HG03469 (cell line): ENCODE measurements around the gene RBP2.

Source experiments
- ATAC-seq: cut with Tn5 transposase; IDR thresholded peaks from one replicate; pipeline ENCODE4 v1.9.1; 2021; ENCODE audit warnings: mild to moderate bottlenecking, moderate library complexity, moderate number of reproducible peaks; ENCODE audit not compliant: unreplicated experiment

The RBP2 gene

GRCh38 chr3:139482206-139482605, 5.9 kb upstream of the RBP2 start:
- no peak for ATAC-seq

- no peak for ATAC-seq
Observed at GRCh38 chr3:139481116-139481515, 4.8 kb upstream of the RBP2 start.

- no peak for ATAC-seq
Observed at GRCh38 chr3:139480585-139480984, 4.3 kb upstream of the RBP2 start.

GRCh38 chr3:139477710-139478640, 1.7 kb upstream of the RBP2 start:
- ATAC-seq = no peak

DNA sequence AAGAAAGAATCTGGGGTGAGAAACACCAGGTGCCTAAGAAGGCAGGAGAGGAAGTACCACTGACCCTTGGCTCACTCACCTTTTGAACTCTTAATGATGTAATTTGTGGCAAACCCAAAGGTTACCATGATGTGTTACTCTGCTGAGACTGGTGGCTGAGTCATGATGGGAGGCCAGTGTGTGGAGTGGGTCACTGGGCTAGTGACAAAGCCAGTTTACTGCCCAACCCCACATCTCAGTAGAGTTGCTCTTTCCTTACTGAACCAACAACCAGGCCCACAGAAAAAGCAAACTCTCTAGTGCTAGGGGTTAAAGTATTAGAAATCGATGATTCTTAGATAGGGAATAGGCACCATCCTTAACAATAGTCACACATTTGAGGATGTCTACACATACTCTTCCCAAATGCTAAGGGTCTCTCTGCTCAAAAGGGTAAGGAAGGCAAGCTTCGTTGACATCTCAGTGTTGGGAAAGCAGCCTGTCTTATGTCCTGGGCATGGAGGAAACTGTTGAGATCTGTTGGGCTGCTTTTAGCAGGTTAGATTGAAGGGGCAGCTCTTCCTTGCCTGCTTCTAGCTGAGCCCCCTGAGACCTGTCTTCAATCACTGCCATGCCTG, 3.1 kb downstream of the RBP2 start:
- ATAC-seq = no peak

DNA sequence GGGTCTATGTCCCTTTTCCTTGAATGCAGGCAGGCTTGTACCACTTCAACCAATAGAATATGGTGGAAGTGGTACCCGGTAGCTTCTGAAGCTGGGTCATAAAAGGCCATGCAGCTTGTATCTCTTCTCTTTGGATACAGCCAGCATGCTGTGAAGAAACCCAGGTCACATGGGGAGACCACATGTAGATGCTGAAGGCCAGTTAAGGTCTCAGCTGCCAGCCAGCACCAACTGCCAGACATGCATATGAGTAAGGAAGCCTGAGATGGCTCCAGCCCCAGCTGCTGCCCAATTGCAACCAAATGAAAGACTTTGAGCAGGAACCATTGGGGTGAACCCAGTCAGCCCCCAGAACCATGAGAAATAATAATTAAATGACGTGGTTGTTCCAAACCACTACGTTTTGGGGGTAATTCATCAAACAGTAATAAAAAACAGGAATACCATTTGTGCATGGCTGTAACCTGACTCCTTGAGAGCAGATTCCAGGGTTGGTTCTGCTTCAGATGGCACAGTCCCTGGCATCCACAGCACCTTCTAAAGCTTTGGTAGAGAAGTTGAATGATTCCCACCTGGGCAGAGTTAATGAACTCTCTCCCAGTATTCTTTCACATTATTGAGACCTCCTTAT, 3.8 kb downstream of the RBP2 start:
- no peak for ATAC-seq

GRCh38 chr3:139470199-139470598, 6.1 kb downstream of the RBP2 start:
- ATAC-seq = no peak

- ATAC-seq = no peak
Observed at GRCh38 chr3:139468399-139468798, 7.9 kb downstream of the RBP2 start.

- no peak for ATAC-seq
Observed at GRCh38 chr3:139466360-139466759, 10.0 kb downstream of the RBP2 start.

DNA sequence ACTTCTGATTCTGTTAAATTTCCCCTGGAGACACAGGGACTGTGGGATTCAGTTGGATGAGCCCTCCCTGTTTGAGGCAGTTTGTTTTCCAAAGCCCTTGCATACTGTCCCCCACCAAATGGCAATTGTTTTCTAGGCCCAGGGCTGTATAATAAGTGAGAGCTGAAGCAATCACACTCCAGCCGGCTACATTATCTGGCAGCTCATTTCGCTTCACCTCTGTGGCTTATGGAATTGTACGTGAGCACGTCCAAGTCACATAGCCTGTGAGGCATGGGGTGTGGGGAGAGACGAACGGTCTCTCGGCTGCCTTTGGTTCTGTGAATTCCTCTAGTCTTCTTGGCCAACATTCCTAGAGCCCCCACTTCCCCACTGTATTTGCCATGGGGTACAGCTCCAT, 10.7 kb downstream of the RBP2 start:
- no peak for ATAC-seq

- no peak for ATAC-seq
Observed at GRCh38 chr3:139463466-139463865, 12.8 kb downstream of the RBP2 start.

DNA sequence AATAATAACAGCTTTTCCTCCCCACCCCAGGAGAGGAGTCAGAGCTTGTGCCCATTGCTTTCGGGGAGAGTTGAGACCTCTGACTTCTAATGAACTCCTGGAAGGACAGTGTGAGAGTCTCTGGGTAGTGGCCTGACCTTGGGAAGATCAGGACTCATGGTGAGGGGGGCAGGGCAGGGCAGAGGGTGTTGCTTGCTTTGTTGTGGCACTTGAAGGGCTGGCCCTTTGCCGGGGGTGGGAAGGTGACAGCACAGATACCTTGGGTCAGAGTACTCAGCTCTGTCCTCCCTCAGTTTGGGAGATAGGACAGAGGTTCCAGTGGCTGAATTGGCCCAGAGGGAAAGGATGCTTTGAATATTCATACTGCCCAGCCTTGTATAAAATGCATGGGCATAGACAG, 15.8 kb downstream of the RBP2 start:
- ATAC-seq = no peak

GRCh38 chr3:139460076-139460475, 16.2 kb downstream of the RBP2 start:
- ATAC-seq = no peak

DNA sequence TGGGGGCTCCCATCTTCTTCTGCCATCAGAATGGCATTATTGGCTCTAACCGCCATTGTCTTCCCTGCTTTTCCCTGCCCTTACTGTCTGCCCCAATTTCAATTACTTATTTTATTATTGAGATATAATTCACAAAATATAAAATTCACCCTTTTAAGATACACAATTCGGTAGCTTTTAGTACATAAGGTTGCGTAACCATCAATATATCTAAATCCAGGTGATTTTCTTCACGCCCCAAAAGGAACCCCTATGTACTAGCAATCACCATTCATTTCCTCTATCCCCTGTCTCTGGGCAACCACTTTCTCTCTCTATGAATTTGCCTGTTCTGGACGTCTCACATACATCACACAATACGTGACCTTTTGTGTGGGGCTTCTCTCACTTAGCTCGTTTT, 18.0 kb downstream of the RBP2 start:
- no peak for ATAC-seq

GRCh38 chr3:139457066-139457465, 19.2 kb downstream of the RBP2 start:
- no peak for ATAC-seq

DNA sequence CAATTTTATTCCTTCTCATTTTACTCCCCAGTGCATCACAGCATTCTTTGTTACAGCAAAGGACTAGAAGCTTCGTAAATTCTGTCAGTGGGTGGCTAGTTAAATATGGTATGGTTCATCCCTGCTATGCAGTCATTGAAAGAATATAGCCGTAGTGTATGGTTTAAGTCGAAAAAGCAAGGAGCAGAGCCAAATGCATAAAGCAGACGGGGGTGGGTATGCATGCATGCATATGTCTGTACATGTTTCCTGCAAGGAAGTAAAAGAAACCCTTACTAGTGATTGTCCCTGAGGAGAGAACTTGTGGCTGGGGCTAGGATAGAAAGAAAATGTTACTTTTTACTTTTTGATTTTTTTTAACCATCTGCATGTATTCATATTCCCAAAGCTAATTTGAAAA, 19.9 kb downstream of the RBP2 start:
- ATAC-seq = no peak

DNA sequence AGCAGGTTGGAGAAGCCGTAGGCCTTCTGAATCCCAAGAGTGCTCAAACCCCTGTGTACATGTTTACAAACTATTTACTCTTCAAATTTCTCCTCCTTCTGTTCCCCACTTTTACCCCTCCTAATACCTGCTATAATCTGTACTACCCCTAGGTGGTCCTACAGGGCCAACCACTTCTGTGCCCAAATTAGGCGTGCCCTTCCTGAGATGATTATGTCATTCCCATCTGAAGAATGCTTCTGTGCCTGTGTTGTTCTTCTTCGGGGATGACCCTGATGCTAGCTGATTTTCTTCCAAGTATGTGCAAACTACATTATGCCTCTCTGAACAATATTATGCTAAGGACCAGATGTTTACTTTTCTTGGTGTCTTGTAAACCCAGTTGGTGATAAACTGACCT, 20.5 kb downstream of the RBP2 start:
- no peak for ATAC-seq

- ATAC-seq = no peak
Observed at GRCh38 chr3:139455206-139455605, 21.1 kb downstream of the RBP2 start.

- ATAC-seq = no peak
Observed at GRCh38 chr3:139454346-139454745, 22.0 kb downstream of the RBP2 start.

DNA sequence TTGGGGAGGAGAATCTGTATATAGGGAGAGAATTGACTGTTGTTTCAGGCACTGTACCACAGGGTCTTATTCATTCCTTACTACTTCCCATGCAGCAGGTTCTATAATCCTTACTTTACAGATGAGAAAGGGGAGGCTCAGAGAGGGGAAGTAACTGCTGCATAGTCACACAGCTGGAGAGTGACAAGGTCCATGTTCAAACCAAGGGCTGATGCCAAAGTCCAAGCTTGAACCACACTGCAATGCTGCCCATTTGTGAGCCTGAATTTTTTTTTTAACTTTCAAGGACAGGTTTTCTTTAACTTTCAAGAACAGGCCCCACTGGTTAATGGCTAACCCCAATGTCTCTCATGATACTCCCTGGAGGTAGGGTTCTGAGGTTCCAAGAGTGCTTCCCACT, 26.2 kb downstream of the RBP2 start:
- no peak for ATAC-seq

GRCh38 chr3:139449566-139449965, 26.8 kb downstream of the RBP2 start:
- no peak for ATAC-seq

GRCh38 chr3:139448104-139448503, 28.2 kb downstream of the RBP2 start:
- ATAC-seq = no peak
